Measurements from ENCODE around the gene PSMG2. TPM values are rescaled to one million over a fixed set of nuclear protein-coding genes. Genes with fewer than 3 reads are reported as not detected.

PSMG2 gene
- total and polyA plus RNA-seq, 12 donors = 36.2 to 64.7 (median 47.6) TPM

DNA sequence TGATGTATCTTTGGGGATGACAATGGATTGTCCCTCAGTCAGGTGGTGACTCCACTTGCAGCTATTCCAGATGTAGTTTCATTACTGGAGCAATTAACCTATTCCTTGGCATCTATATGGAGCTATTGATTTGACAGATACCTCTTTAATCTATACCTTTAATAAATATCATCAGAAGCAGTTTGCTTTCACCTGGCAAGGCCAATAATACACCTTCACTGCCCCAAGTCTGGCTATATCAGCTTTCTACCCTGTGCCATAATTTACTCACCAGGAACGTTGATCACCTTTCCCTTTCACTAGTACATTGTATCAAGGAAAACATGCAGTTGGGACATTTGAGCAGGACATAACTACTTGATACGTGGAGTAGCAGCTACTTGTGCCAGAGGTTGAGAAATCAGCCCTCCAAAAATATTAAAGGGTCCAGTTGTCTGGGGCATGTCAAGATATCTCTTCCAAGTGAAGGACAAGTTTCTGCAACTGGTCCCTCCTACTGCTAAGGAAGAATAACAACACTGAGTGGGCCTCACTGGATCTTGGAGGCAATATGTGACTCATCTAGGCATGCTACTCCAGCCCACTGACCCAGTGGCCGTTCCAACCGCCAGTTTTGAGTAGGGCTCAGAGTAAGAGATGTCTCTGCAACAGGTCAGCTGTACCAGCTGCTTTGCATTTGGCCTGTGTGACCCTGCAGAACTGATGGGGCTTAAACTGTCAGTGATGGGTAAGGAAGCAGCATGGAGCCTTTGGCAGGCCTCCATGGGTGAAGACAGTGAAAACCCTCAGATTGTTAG lies 67.0 kb downstream of the PSMG2 start:
- H3K9me3 ChIP-seq = no peaks in the 10 kb centered on the region
- DNase-seq (no peak), ATAC-seq (no peak)
- no peak overlapping the region for H3K27ac ChIP-seq
- no peaks in the 10 kb centered on the region for H3K4me1 ChIP-seq
- TF ChIP-seq, protein P1, sequence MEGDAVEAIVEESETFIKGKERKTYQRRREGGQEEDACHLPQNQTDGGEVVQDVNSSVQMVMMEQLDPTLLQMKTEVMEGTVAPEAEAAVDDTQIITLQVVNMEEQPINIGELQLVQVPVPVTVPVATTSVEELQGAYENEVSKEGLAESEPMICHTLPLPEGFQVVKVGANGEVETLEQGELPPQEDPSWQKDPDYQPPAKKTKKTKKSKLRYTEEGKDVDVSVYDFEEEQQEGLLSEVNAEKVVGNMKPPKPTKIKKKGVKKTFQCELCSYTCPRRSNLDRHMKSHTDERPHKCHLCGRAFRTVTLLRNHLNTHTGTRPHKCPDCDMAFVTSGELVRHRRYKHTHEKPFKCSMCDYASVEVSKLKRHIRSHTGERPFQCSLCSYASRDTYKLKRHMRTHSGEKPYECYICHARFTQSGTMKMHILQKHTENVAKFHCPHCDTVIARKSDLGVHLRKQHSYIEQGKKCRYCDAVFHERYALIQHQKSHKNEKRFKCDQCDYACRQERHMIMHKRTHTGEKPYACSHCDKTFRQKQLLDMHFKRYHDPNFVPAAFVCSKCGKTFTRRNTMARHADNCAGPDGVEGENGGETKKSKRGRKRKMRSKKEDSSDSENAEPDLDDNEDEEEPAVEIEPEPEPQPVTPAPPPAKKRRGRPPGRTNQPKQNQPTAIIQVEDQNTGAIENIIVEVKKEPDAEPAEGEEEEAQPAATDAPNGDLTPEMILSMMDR (IDR thresholded peaks at IDR 0.05) = no peak
- H3K27me3 ChIP-seq = peaks cover 0 to 4% (median 0%) of the 10 kb centered on the region in 7 donors
- no peak overlapping the region for H3K4me3 ChIP-seq
- H3K36me3 ChIP-seq = no peaks in the 10 kb centered on the region
- intact Hi-C loops (cut with DNase I) = no loop called here
- WGBS, 2 donors = 80 to 84% methylated on average over 4 of the region's 4 CpGs

DNA sequence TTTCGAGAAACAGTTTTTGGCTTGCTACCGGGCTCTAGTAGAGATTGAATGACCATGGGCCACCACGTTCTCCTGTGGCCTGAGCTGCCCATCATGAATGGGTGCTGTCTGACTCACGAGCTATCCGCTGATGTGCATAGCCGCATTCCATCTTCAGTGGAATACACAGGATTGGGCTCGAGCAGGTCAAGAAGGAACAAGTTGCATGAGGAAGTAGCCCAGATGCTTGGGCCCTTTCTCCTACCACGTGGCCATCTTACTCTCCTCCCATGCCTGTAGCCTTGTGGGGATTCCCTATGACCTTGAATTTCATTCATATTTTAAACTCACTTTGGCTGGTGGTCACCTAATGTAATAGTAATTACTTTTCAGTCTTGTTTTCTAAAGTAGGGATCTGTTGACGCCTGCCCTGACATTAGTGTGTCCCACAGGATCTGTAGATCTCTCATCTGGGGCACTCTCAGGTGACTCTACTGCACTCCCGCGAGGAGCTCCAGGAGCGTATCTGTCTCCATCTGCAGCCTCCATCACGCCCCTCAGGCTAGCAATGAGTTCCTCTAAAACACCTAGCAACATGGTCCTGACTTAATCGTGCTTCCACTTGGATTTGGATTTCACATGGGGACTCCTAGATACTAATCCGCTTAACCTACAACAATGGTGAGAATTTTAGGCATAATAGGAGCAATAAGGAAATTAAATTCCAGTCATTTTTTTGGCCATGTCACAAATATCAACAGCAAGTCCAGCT lies 67.8 kb downstream of the PSMG2 start:
- no peaks in the 10 kb centered on the region for H3K9me3 ChIP-seq
- no peak overlapping the region for H3K4me3 ChIP-seq
- no peaks in the 10 kb centered on the region for H3K4me1 ChIP-seq
- H3K36me3 ChIP-seq = no peaks in the 10 kb centered on the region
- TF ChIP-seq, protein P1 (IDR thresholded peaks at IDR 0.05) = no peak
- WGBS, 2 donors = 90 to 92% methylated on average over 15 of the region's 15 CpGs
- intact Hi-C loops (cut with DNase I) = no loop called here
- ATAC-seq = no peak
- peaks cover 0 to 4% (median 0%) of the 10 kb centered on the region in 7 donors for H3K27me3 ChIP-seq
- no peak overlapping the region for H3K27ac ChIP-seq
- DNase-seq = no peak

DNA sequence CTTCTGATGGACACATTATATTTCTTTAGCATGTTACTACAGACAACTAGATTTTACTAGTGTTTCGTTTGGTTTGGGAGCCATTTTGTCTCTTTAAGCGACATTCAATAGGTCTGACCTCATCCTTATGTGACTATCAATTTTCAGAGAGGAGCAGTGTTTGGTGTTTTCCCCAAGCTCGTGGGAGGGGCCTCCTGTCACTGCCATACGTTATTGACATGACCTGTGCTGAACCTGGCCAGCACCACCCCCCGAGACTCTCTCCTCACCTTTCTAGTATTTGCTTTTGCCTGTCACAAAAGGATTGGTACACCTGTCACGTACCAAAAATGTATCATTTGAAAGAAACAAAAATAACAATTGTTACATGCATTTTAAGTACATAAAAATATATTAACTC lies 69.3 kb downstream of the PSMG2 start:
- intact Hi-C loops (cut with DNase I) = no loop called here
- DNase-seq (no peak), ATAC-seq (no peak)
- H3K36me3 ChIP-seq = no peaks in the 10 kb centered on the region
- TF ChIP-seq, protein P1 (IDR thresholded peaks at IDR 0.05) = no peak
- no peaks in the 10 kb centered on the region for H3K4me1 ChIP-seq
- H3K4me3 ChIP-seq = no peak overlapping the region
- H3K27me3 ChIP-seq = peaks cover 0 to 4% (median 0%) of the 10 kb centered on the region in 7 donors
- H3K27ac ChIP-seq = no peak overlapping the region
- H3K9me3 ChIP-seq = no peaks in the 10 kb centered on the region
- 78 to 79% methylated on average over 6 of the region's 6 CpGs for WGBS, 2 donors

DNA sequence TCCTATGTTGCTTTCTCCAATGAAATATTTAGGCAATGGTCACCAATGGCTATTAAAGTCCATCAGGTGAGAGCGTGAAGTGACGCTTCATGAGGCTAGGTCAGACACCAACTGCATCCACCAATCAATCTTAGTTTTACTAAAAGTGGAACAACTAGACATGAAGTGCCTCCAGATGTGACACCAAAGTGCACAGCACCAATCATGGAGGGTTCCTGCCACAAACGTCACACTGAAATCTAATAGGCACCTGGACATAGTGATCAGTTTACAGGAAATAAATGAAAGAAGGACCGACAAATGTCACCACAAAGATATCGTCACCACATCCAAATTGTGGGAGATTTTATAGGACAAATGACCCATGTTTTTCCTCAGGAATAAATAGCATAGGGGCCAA lies 70.5 kb downstream of the PSMG2 start:
- H3K4me3 ChIP-seq = no peak overlapping the region
- H3K4me1 ChIP-seq = no peaks in the 10 kb centered on the region
- DNase-seq = no peak
- H3K36me3 ChIP-seq = no peaks in the 10 kb centered on the region
- 86 to 92% methylated on average over 5 of the region's 5 CpGs for WGBS, 2 donors
- ATAC-seq = no peak
- no peaks in the 10 kb centered on the region for H3K9me3 ChIP-seq
- intact Hi-C loops (cut with DNase I) = no loop called here
- TF ChIP-seq, protein P1 (IDR thresholded peaks at IDR 0.05) = no peak
- H3K27ac ChIP-seq = no peak overlapping the region
- H3K27me3 ChIP-seq = no peaks in the 10 kb centered on the region
